Anterior cingulate cortex (tissue), 58 donors: ENCODE measurements around the gene CHRNB4.

Experiments
- DNase-seq, 58 donors: peaks; one replicate each; lab custom pipeline; 2025; lab: John Stamatoyannopoulos, UW

The CHRNB4 gene

GRCh38 chr15:78637776-78638435, 3.1 kb downstream of the CHRNB4 start:
- DNase-seq, result no peak

GRCh38 chr15:78636378-78636859, 4.6 kb downstream of the CHRNB4 start:
- DNase-seq, result no peak

- no peak for DNase-seq
These were observed 5.7 kb downstream of the CHRNB4 start for GRCh38 chr15:78635346-78635745.

GRCh38 chr15:78634210-78635145, 6.5 kb downstream of the CHRNB4 start:
- no peak for DNase-seq

- no peak for DNase-seq
These were observed 7.7 kb downstream of the CHRNB4 start for GRCh38 chr15:78633348-78633747.

GRCh38 chr15:78630886-78631633, 9.9 kb downstream of the CHRNB4 start:
- no peak for DNase-seq

- DNase-seq, result no peak
These were observed 11.3 kb downstream of the CHRNB4 start for GRCh38 chr15:78629716-78630065.

GRCh38 chr15:78629031-78629715, 11.8 kb downstream of the CHRNB4 start:
- DNase-seq, result no peak

GRCh38 chr15:78628227-78628626, 12.8 kb downstream of the CHRNB4 start:
- no peak for DNase-seq

GRCh38 chr15:78627348-78627747, 13.7 kb downstream of the CHRNB4 start:
- DNase-seq, result no peak

GRCh38 chr15:78626381-78626995, 14.5 kb downstream of the CHRNB4 start:
- DNase-seq, result no peak

- DNase-seq, result no peak
These were observed 15.3 kb downstream of the CHRNB4 start for GRCh38 chr15:78625606-78626280.

GRCh38 chr15:78624651-78625590, 16.1 kb downstream of the CHRNB4 start:
- no peak for DNase-seq

- no peak for DNase-seq
These were observed 17.1 kb downstream of the CHRNB4 start for GRCh38 chr15:78623786-78624497.

- no peak for DNase-seq
These were observed 19.1 kb downstream of the CHRNB4 start for GRCh38 chr15:78621810-78622402.

GRCh38 chr15:78620527-78621421, 20.2 kb downstream of the CHRNB4 start, which contains the start of gene CHRNA3:
Gene CHRNA3, minus strand, starts transcription at chr15:78620996. Its CDS starts 202 bp downstream, at chr15:78620794.
- DNase-seq, result no peak
